RPMI8226 (cell line): ENCODE data around the gene KCTD14.
"Not testable (repeated sequence)": the region's sequence is repeated elsewhere in the genome, so short reads cannot be mapped to it uniquely, and the experiment has no call there.

Source experiments
- DNase-seq: peaks from one replicate; pipeline ENCODE4 v3.0.0-alpha.2; 2015

Gene KCTD14

GRCh38 chr11:78020246-78020645, 2.8 kb downstream of the KCTD14 start:
- DNase-seq: no peak

GRCh38 chr11:78019808-78020207, 3.3 kb downstream of the KCTD14 start:
- DNase-seq: no peak

- no peak for DNase-seq
These were observed 7.2 kb downstream of the KCTD14 start for GRCh38 chr11:78015878-78016277.

GRCh38 chr11:78014937-78015520, 8.0 kb downstream of the KCTD14 start:
- not testable (repeated sequence) for DNase-seq

GRCh38 chr11:78011301-78011700, 11.8 kb downstream of the KCTD14 start:
- no peak for DNase-seq

GRCh38 chr11:78010755-78011154, 12.3 kb downstream of the KCTD14 start:
- no peak for DNase-seq

GRCh38 chr11:78010304-78010703, 12.8 kb downstream of the KCTD14 start:
- no peak for DNase-seq

- DNase-seq: no peak
These were observed 14.0 kb downstream of the KCTD14 start for GRCh38 chr11:78009062-78009461.

GRCh38 chr11:78000193-78000592, 22.9 kb downstream of the KCTD14 start:
- peak; percentile 74 for DNase-seq

- peak; percentile 51 for DNase-seq
These were observed 23.5 kb downstream of the KCTD14 start for GRCh38 chr11:77999446-78000030.

GRCh38 chr11:77994434-77995362, 28.4 kb downstream of the KCTD14 start, which contains the start of gene INTS4:
Gene INTS4 (minus strand): TSS chr11:77994668. CDS start chr11:77994643, 25 bp downstream.
- peak; percentile 100 for DNase-seq

- no peak for DNase-seq
These were observed 29.2 kb downstream of the KCTD14 start for GRCh38 chr11:77993902-77994301.

- DNase-seq: no peak
These were observed 32.1 kb downstream of the KCTD14 start for GRCh38 chr11:77990981-77991380.

GRCh38 chr11:77986456-77986855, 36.6 kb downstream of the KCTD14 start:
- DNase-seq: not testable (repeated sequence)

- DNase-seq: no peak
These were observed 41.6 kb downstream of the KCTD14 start for GRCh38 chr11:77981346-77981947.

- DNase-seq: peak; percentile 16
These were observed 54.7 kb downstream of the KCTD14 start for GRCh38 chr11:77968337-77968736.

GRCh38 chr11:77967753-77968152, 55.3 kb downstream of the KCTD14 start:
- DNase-seq: no peak

- no peak for DNase-seq
These were observed 56.0 kb downstream of the KCTD14 start for GRCh38 chr11:77967121-77967520.

- no peak for DNase-seq
These were observed 56.7 kb downstream of the KCTD14 start for GRCh38 chr11:77966338-77966737.
